Right cardiac atrium (tissue), 5 donors: ENCODE measurements around the gene IGFBP2. TPM values are rescaled to one million over a fixed set of nuclear protein-coding genes. Genes with fewer than 3 reads are reported as not detected.

ENCODE experiments used
- ATAC-seq, 2 donors: fragments of 200-7000 bp; cut with Tn5 transposase; one replicate each; pipeline versions ENCODE4 v1.8.0 to v1.9.1; 2020; ENCODE audit warnings: moderate library complexity in 2 of 2, mild to moderate bottlenecking in 1 of 2
- DNase-seq, 3 donors: peaks; one replicate each; pipeline ENCODE4 v3.0.0-alpha.2; 2020
- H3K27ac ChIP-seq: one replicate; pipeline ENCODE4 v1.5.1; 2013; ENCODE audit warnings: mild to moderate bottlenecking, low read length, control low read depth, moderate library complexity
- H3K27me3 ChIP-seq: one replicate; pipeline ENCODE4 v1.6.1; 2013; ENCODE audit not compliant: control insufficient read depth, insufficient read depth
- H3K4me1 ChIP-seq: one replicate; pipeline ENCODE4 v1.6.1; 2013; ENCODE audit warnings: low read length; ENCODE audit not compliant: control insufficient read depth, insufficient read depth
- H3K4me3 ChIP-seq: one replicate; pipeline ENCODE4 v1.5.1; 2013; ENCODE audit warnings: low read length, control low read depth
- H3K9me3 ChIP-seq: one replicate; pipeline ENCODE4 v1.6.1; 2013; ENCODE audit warnings: low read length; ENCODE audit not compliant: control insufficient read depth
- WGBS: extraction: QIAGEN DNeasy Blood & Tissue Kit; methylation state at CpG from one replicate; pipeline ENCODE4 v1.1.7; 2013; 5-methylcytosine and 5-hydroxymethylcytosine counted together
- intact Hi-C, 4 donors: fragments of 100-400 bp; cut with DNase I; formaldehyde crosslinking; loops; one replicate each; pipeline versions ENCODE4 v1.11.0 to v1.14.0; 2022 to 2023
- polyA plus RNA-seq: library from polyadenylated mRNA; stranded (reverse); fragments of 200-250 nt; gene quantifications from one replicate; pipeline ENCODE4 v1.2.3, GENCODE V29; 2013
- total RNA-seq, 4 donors: library from RNA; stranded (reverse); fragmentation: NEBNext Ultra II Directional; extraction: Animal tissue kit (Norgen Biotek cat#: 25700); gene quantifications; one replicate each; pipeline ENCODE4 v1.2.1, GENCODE V29; 2021
- donor health status: healthy with polysubstance abuse.
- donor health status: DM: no; HTN: yes; CAD: no.
- donor health status: DM: no; HTN: no; CAD: no.
- donor health status: DM: no; HTN: yes; CAD: no; lungs with severe emphysema.
- donor health status: DM: yes; HTN: yes; CAD: no.

The IGFBP2 gene
- total and polyA plus RNA-seq, 5 donors, result 62.6 to 168 (median 105) TPM

- H3K27ac ChIP-seq, result no peak overlapping the region
- H3K4me3 ChIP-seq, result no peak overlapping the region
- peaks cover 3% of the 10 kb centered on the region for H3K4me1 ChIP-seq
- intact Hi-C loops, result loop anchor here (5.0 to 10.0 kb wide), 11 partner anchors 74 to 1017 kb away; no protein-coding TSS in a partner anchor
- H3K27me3 ChIP-seq, result no peaks in the 10 kb centered on the region
- WGBS, result 49% methylated on average over 6 of the region's 6 CpGs
- no peaks in the 10 kb centered on the region for H3K9me3 ChIP-seq
- no peak for ATAC-seq
- no peak for DNase-seq
These were observed 65.1 kb downstream of the IGFBP2 start for GRCh38 chr2:216698293-216698692.

GRCh38 chr2:216698895-216699294 lies 65.7 kb downstream of the IGFBP2 start:
- peak; percentile 47 to 52 for ATAC-seq
- Histone ChIP-seq H3K4me3 (no peak overlapping the region), H3K4me1 (peaks cover 3% of the 10 kb centered on the region), H3K9me3 (no peaks in the 10 kb centered on the region), H3K27me3 (no peaks in the 10 kb centered on the region), H3K27ac (no peak overlapping the region)
- intact Hi-C loops, result loop anchor here (5.0 to 10.0 kb wide), 11 partner anchors 73 to 1016 kb away; no protein-coding TSS in a partner anchor
- WGBS, result 22% methylated on average over 5 of the region's 5 CpGs
- DNase-seq, result no peak

GRCh38 chr2:216700088-216700567 lies 66.9 kb downstream of the IGFBP2 start:
- Histone ChIP-seq H3K4me1 (peaks cover 3% of the 10 kb centered on the region), H3K4me3 (no peak overlapping the region), H3K27ac (peak overlapping the region; percentile 43), H3K9me3 (no peaks in the 10 kb centered on the region), H3K27me3 (no peaks in the 10 kb centered on the region)
- ATAC-seq (no peak), DNase-seq (no peak)
- WGBS, result 37% methylated on average over 7 of the region's 7 CpGs
- intact Hi-C loops, result loop anchor here in 1 of 4 donors (10.0 kb wide), 1 partner anchor 65 kb away; no protein-coding TSS in a partner anchor

GRCh38 chr2:216700781-216701180 lies 67.6 kb downstream of the IGFBP2 start:
- H3K4me3 ChIP-seq, result no peak overlapping the region
- intact Hi-C loops, result loop anchor here in 1 of 4 donors (10.0 kb wide), 1 partner anchor 64 kb away; no protein-coding TSS in a partner anchor

GRCh38 chr2:216701544-216701943 lies 68.3 kb downstream of the IGFBP2 start:
- intact Hi-C loops, result loop anchor here in 1 of 4 donors (10.0 kb wide), 1 partner anchor 63 kb away; no protein-coding TSS in a partner anchor
- no peak overlapping the region for H3K27ac ChIP-seq
- ATAC-seq, result no peak
- H3K9me3 ChIP-seq, result no peaks in the 10 kb centered on the region
- no peak overlapping the region for H3K4me3 ChIP-seq
- no peak for DNase-seq
- peaks cover 2% of the 10 kb centered on the region for H3K4me1 ChIP-seq
- H3K27me3 ChIP-seq, result no peaks in the 10 kb centered on the region
- 94% methylated on average over 7 of the region's 7 CpGs for WGBS

More at GRCh38 chr2:216700781-216701180, 67.6 kb downstream of the IGFBP2 start:
- DNase-seq (no peak), ATAC-seq (no peak)
- peak overlapping the region; percentile 56 for H3K27ac ChIP-seq
- H3K27me3 ChIP-seq, result no peaks in the 10 kb centered on the region
- H3K9me3 ChIP-seq, result no peaks in the 10 kb centered on the region
- WGBS, result 36% methylated on average over 5 of the region's 5 CpGs
- peaks cover 2% of the 10 kb centered on the region for H3K4me1 ChIP-seq

GRCh38 chr2:216702756-216703155 lies 69.5 kb downstream of the IGFBP2 start:
- intact Hi-C loops, result loop anchor here in 1 of 4 donors (10.0 kb wide), 1 partner anchor 62 kb away; no protein-coding TSS in a partner anchor
- H3K27me3 ChIP-seq, result no peaks in the 10 kb centered on the region
- H3K27ac ChIP-seq, result no peak overlapping the region
- H3K4me3 ChIP-seq, result no peak overlapping the region
- ATAC-seq (no peak), DNase-seq (no peak)
- WGBS, result 42% methylated on average over 1 of the region's 1 CpG
- H3K4me1 ChIP-seq, result peaks cover 2% of the 10 kb centered on the region
- H3K9me3 ChIP-seq, result no peaks in the 10 kb centered on the region

- intact Hi-C loops, result no loop called here
- H3K27me3 ChIP-seq, result no peaks in the 10 kb centered on the region
- no peaks in the 10 kb centered on the region for H3K9me3 ChIP-seq
- H3K4me3 ChIP-seq, result no peak overlapping the region
- DNase-seq (peak; percentile 42 to 82 (median 78)), ATAC-seq (peak; percentile 59 to 73)
- H3K27ac ChIP-seq, result peak overlapping the region; percentile 63
- WGBS, result 67% methylated on average over 11 of the region's 11 CpGs
- peaks cover 4% of the 10 kb centered on the region for H3K4me1 ChIP-seq
These were observed 77.5 kb downstream of the IGFBP2 start for GRCh38 chr2:216710551-216711301.

GRCh38 chr2:216711348-216711747 lies 78.1 kb downstream of the IGFBP2 start:
- WGBS, result 74% methylated on average over 8 of the region's 8 CpGs
- H3K4me1 ChIP-seq, result peaks cover 4% of the 10 kb centered on the region
- no peaks in the 10 kb centered on the region for H3K9me3 ChIP-seq
- no peaks in the 10 kb centered on the region for H3K27me3 ChIP-seq
- no peak for DNase-seq
- no peak overlapping the region for H3K4me3 ChIP-seq
- H3K27ac ChIP-seq, result peak overlapping the region; percentile 36
- no peak for ATAC-seq
- intact Hi-C loops, result no loop called here

- Histone ChIP-seq H3K4me3 (no peak overlapping the region), H3K27ac (peak overlapping the region; percentile 26), H3K9me3 (no peaks in the 10 kb centered on the region), H3K4me1 (peaks cover 6% of the 10 kb centered on the region), H3K27me3 (no peaks in the 10 kb centered on the region)
- DNase-seq (peak; percentile 42 to 84 (median 73)), ATAC-seq (peak; percentile 54 to 61)
- WGBS, result 57% methylated on average over 8 of the region's 8 CpGs
- intact Hi-C loops, result no loop called here
These were observed 80.6 kb downstream of the IGFBP2 start for GRCh38 chr2:216713691-216714336.
